Endothelial cell of umbilical vein (primary cell): Measurements from ENCODE around the gene MLC1. TPM values are rescaled to one million over a fixed set of nuclear protein-coding genes. Genes with fewer than 3 reads are reported as not detected.

Experiments
- BruUV-seq: library from RNA; stranded (reverse); fragments of 400-500 nt; replicated peaks from 2 replicates; lab custom pipeline; 2021; lab: Mats Ljungman, UMichigan
- CTCF ChIA-PET: fragments of 300-600, 350-600 bp; sonication (Branson Sonifier 250); formaldehyde crosslinking; loops from one replicate; lab custom pipeline; 2021; ENCODE audit warnings: antibody characterized with exemption, inconsistent platforms; lab: Charles Lee
- POLR2A ChIA-PET: fragments of 300-600, 350-600 bp; sonication (Branson Sonifier 250); formaldehyde crosslinking; loops from one replicate; lab custom pipeline; 2021; ENCODE audit warnings: antibody characterized with exemption, inconsistent platforms; lab: Charles Lee
- DNase-seq: peaks from one replicate; pipeline ENCODE4 v3.0.0-alpha.2; 2011; ENCODE audit warnings: low read depth, low spot score
- FAIRE-seq: peaks from 2 replicates; lab custom pipeline; 2011; peaks lifted over from hg19 to GRCh38; lab: Jason Lieb, UNC
- H2AFZ ChIP-seq: 2 replicates; pipeline ENCODE4 v1.6.0; 2012; ENCODE audit warnings: low read depth, low read length, control low read depth, inconsistent platforms
- H3K27ac ChIP-seq: 2 replicates; pipeline ENCODE4 v1.5.1; 2011; ENCODE audit warnings: low read depth, mild to moderate bottlenecking, control low read depth, low read length, moderate library complexity; ENCODE audit not compliant: insufficient read depth
- H3K27me3 ChIP-seq, 2 experiments: 2 replicates each; pipeline versions ENCODE4 v1.6.0 to v1.6.1; 2011; ENCODE audit warnings: low read length in 2 of 2, mixed read lengths in 1 of 2; ENCODE audit not compliant: control insufficient read depth in 2 of 2, insufficient read depth in 2 of 2
- H3K36me3 ChIP-seq, 2 experiments: 2 replicates in 1 of 2; 3 replicates in 1 of 2; pipeline ENCODE4 v1.5.1; 2011; ENCODE audit warnings: low read length in 2 of 2, mild to moderate bottlenecking in 1 of 2, moderate library complexity in 1 of 2; ENCODE audit not compliant: control insufficient read depth in 2 of 2, insufficient read depth in 2 of 2; ENCODE audit errors: extremely low read depth in 1 of 2
- H3K4me1 ChIP-seq: 3 replicates; pipeline ENCODE4 v1.5.1; 2011; ENCODE audit warnings: mild to moderate bottlenecking, low read length; ENCODE audit not compliant: control insufficient read depth, insufficient read depth; ENCODE audit errors: extremely low read depth
- H3K4me2 ChIP-seq: 2 replicates; pipeline ENCODE4 v1.6.1; 2011; ENCODE audit warnings: low read length, control low read depth, mixed read lengths; ENCODE audit not compliant: insufficient read depth
- H3K4me3 ChIP-seq, 3 experiments: fragments of 200-600 bp in 1 of 3; sonication (generic), shearing (Covaris generic) in 1 of 3; replicated peaks in 1 of 3; 2 replicates each; pipeline ENCODE4 v1.5.1; 2011 to 2016; ENCODE audit warnings: control low read depth in 3 of 3, low read length in 3 of 3, mild to moderate bottlenecking in 2 of 3, inconsistent platforms in 1 of 3, low read depth in 1 of 3, moderate library complexity in 1 of 3; ENCODE audit not compliant: insufficient read depth in 1 of 3
- H3K79me2 ChIP-seq: 2 replicates; pipeline ENCODE4 v1.6.0; 2012; ENCODE audit warnings: low read length, inconsistent platforms; ENCODE audit not compliant: control insufficient read depth, insufficient read depth
- H3K9ac ChIP-seq: replicated peaks from 2 replicates; pipeline ENCODE3; 2011; ENCODE audit warnings: low read length, control low read depth; ENCODE audit not compliant: insufficient read depth; ENCODE audit errors: extremely low read depth
- H3K9me1 ChIP-seq: replicated peaks from 3 replicates; pipeline ENCODE4 v1.6.0; 2011; ENCODE audit warnings: mild to moderate bottlenecking, low read length; ENCODE audit not compliant: control insufficient read depth, insufficient read depth; ENCODE audit errors: extremely low read depth
- H3K9me3 ChIP-seq: replicated peaks from 2 replicates; pipeline ENCODE4 v1.5.1; 2012; ENCODE audit warnings: low read length, inconsistent platforms; ENCODE audit not compliant: control insufficient read depth, insufficient read depth
- H4K20me1 ChIP-seq: replicated peaks from 2 replicates; pipeline ENCODE3; 2011; ENCODE audit warnings: mild to moderate bottlenecking, low read length; ENCODE audit not compliant: control insufficient read depth, insufficient read depth; ENCODE audit errors: extremely low read depth
- EZH2 ChIP-seq: IDR thresholded peaks from 2 replicates; pipeline ENCODE4 v1.6.1; 2012; ENCODE audit warnings: borderline replicate concordance, low read depth, mild to moderate bottlenecking, moderate library complexity, low read length, inconsistent platforms; ENCODE audit not compliant: severe bottlenecking
- FOS ChIP-seq: IDR thresholded peaks from 2 replicates; pipeline ENCODE4 v1.6.1; 2011; ENCODE audit warnings: mild to moderate bottlenecking, low read length, moderate library complexity, borderline replicate concordance; ENCODE audit not compliant: insufficient read depth
- GATA2 ChIP-seq: IDR thresholded peaks from 2 replicates; pipeline ENCODE4 v1.7.0; 2011; ENCODE audit warnings: low read depth, mild to moderate bottlenecking, moderate library complexity, mixed read lengths, low read length; ENCODE audit not compliant: insufficient read length, insufficient read depth
- JUN ChIP-seq: IDR thresholded peaks from 2 replicates; pipeline ENCODE4 v1.6.1; 2011; ENCODE audit warnings: borderline replicate concordance, low read depth; ENCODE audit not compliant: insufficient read length, insufficient read depth
- MYC ChIP-seq: IDR thresholded peaks from one replicate; pipeline ENCODE4 v1.6.1; 2011; ENCODE audit warnings: mild to moderate bottlenecking, low read depth, low read length
- POLR2A ChIP-seq: IDR thresholded peaks from 2 replicates; pipeline ENCODE4 v1.6.1; 2012; ENCODE audit warnings: low read depth, mild to moderate bottlenecking, control low read depth, low read length
- POLR2AphosphoS5 ChIP-seq: IDR thresholded peaks from 2 replicates; pipeline ENCODE4 v1.6.1; 2012; ENCODE audit warnings: low read depth, mild to moderate bottlenecking, control low read depth, low read length, moderate library complexity; ENCODE audit not compliant: insufficient read depth
- dilution Hi-C: fragments of 300-500 bp; cut with MboI; formaldehyde crosslinking; loops from one replicate; pipeline ENCODE4 v1.15.0; 2019; ENCODE audit warnings: low sequenced_read_pairs; ENCODE audit not compliant: extremely low pct_ligation_motif_present
- intact Hi-C: fragments of 100-400 bp; cut with micrococcal nuclease; formaldehyde crosslinking; loops from one replicate; pipeline ENCODE4 v1.10.0; 2022
- polyA plus RNA-seq, 4 experiments: library from polyadenylated mRNA; depleted of rRNA in 3 of 4; stranded (reverse) in 3 of 4; unstranded in 1 of 4; fragments of >200 nt; gene quantifications; 2 replicates each; pipeline versions ENCODE4 v1.2.1 to v1.2.3, GENCODE V29; 2011 to 2012; ENCODE audit warnings: missing spikeins in 1 of 4
- total RNA-seq: library from RNA; stranded (reverse); gene quantifications from 2 replicates; pipeline ENCODE4 v1.2.3, GENCODE V29; 2021
- TF ChIP-seq, protein P1 (sequence below), 2 donors: IDR thresholded peaks; 1 replicate in 1 of 2; 2 replicates in 1 of 2; pipeline ENCODE4 v1.5.1; 2011; ENCODE audit warnings: low read length in 2 of 2, mild to moderate bottlenecking in 2 of 2, moderate library complexity in 2 of 2, control low read depth in 1 of 2, inconsistent platforms in 1 of 2, low read depth in 1 of 2; ENCODE audit not compliant: insufficient read depth in 1 of 2; ENCODE audit errors: extremely low read depth in 1 of 2
- TF ChIP-seq, protein P2 (sequence below): IDR thresholded peaks from 2 replicates; pipeline ENCODE4 v1.6.1; 2011; ENCODE audit not compliant: insufficient read depth, insufficient read length

MLC1 gene
- total and polyA plus RNA-seq, 2 donors (not counting 3 experiments of a cell fraction or from before 2014, with no cell fraction given): not detected

DNA sequence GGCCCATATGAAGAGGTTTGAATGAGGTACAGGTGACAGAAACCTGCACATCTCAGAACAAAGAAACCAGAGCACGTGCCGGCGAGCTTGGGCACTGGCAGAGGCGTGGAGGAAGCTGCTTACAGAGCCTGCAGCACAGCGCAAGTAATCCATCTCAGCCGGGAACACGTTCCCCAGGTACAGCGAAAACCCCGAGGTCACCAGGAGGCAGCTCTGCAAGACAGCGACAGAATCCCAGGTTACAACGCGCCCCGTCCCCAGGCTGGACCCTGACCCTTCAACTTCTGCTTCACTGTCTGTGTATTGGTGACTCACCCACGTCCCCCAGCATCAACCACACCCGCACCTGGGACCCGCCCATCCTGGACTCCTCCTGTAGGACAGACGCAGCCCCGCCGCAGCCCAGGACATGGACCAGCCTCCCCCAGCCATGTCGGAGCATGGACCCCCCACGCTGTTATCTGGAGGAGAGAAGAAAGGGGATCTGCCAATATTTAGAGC, 2.2 kb downstream of the MLC1 start:
- Histone ChIP-seq H3K4me3 (no peak overlapping the region), H3K36me3 (no peaks in the 10 kb centered on the region), H3K4me1 (no peaks in the 10 kb centered on the region), H4K20me1 (no peaks in the 10 kb centered on the region), H3K4me2 (no peak overlapping the region), H3K9me1 (no peaks in the 10 kb centered on the region), H3K9ac (no peak overlapping the region), H2AFZ (no peak overlapping the region), H3K79me2 (no peaks in the 10 kb centered on the region), H3K27ac (no peak overlapping the region), H3K9me3 (no peaks in the 10 kb centered on the region), H3K27me3 (peaks cover 0 to 6% of the 10 kb centered on the region in 2 experiments)
- ChIA-PET POLR2A (no interaction called here), CTCF (interaction anchor here (1.6 kb wide), 1 partner anchor 10 kb away, joined by 4 read pairs; no protein-coding TSS in a partner anchor)
- BruUV-seq: no TSS peak
- dilution Hi-C loops: no loop called here
- intact Hi-C loops: no loop called here
- no peak for FAIRE-seq
- TF ChIP-seq GATA2: no peak
- no peak for TF ChIP-seq POLR2A
- TF ChIP-seq JUN: no peak
- TF ChIP-seq MYC: no peak
- no peak for TF ChIP-seq FOS
- TF ChIP-seq, protein P1, sequence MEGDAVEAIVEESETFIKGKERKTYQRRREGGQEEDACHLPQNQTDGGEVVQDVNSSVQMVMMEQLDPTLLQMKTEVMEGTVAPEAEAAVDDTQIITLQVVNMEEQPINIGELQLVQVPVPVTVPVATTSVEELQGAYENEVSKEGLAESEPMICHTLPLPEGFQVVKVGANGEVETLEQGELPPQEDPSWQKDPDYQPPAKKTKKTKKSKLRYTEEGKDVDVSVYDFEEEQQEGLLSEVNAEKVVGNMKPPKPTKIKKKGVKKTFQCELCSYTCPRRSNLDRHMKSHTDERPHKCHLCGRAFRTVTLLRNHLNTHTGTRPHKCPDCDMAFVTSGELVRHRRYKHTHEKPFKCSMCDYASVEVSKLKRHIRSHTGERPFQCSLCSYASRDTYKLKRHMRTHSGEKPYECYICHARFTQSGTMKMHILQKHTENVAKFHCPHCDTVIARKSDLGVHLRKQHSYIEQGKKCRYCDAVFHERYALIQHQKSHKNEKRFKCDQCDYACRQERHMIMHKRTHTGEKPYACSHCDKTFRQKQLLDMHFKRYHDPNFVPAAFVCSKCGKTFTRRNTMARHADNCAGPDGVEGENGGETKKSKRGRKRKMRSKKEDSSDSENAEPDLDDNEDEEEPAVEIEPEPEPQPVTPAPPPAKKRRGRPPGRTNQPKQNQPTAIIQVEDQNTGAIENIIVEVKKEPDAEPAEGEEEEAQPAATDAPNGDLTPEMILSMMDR (IDR thresholded peaks at IDR 0.05; ENCODE audit: extremely low read depth in 1 of 2, insufficient read depth in 1 of 2, low read depth in 1 of 2, low read length in 2 of 2): no peak
- TF ChIP-seq EZH2: no peak
- TF ChIP-seq, protein P2, sequence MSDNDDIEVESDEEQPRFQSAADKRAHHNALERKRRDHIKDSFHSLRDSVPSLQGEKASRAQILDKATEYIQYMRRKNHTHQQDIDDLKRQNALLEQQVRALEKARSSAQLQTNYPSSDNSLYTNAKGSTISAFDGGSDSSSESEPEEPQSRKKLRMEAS: no peak
- no peak for TF ChIP-seq POLR2AphosphoS5
- no peak for DNase-seq
